ENCODE data around the gene IMMP2L.

Gene IMMP2L

DNA sequence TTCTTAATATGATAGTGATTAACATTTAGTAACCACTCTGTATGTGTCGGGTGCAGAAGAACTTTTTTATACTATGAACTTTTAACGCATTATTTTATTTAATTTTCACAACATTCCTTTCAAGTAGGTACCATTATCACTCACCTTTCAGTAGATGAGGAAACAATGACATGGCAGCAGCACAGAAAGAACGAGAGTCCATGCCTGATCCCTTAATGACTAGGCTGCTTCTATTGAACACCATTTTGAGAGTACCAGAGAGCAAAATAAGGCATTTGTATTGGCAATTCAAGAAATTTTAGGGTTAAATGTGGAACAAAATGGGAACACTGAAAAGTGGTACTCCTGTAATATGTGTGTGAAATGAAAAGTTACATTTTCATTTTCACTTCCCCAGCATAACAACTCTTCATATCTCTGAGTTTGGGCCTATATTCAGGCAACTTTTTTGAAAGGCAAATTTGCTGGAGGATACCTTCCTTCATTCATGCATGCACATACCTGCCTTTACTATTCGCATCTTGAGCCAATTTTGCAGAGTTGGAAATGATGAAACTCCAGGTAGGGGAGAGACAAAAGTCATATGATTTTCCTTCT, 458.5 kb downstream of the IMMP2L start:
- DNase-seq (ENCODE audit: low spot score in 2 of 2), result no peak
- Mint-ChIP-seq H3K36me3 (no peaks in the 10 kb centered on the region), H3K9me3 (no peaks in the 10 kb centered on the region), H3K27me3 (no peaks in the 10 kb centered on the region), H3K4me3 (peak overlapping the region; percentile 31), H3K4me1 (peaks cover 20% of the 10 kb centered on the region), H3K27ac (peak overlapping the region; percentile 91)
- ATAC-seq (ENCODE audit: low read depth), result peak; percentile 67

DNA sequence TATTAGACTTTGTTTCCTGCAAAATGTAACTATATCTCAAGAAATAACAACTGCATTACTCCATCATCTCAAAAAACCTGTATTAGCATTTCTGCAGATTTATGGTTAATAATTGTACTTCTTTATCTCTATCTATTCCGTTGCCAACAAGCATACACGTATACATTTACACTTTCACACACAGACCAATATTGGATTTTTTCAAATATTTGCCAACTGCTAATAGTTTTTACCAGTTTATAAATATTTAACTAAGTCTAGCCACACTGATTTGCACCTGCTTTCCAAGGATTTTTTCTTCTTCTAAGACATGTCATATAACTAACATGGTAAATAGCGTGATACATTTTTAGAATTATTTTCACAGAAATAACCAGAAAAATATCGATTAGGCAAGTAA, 459.2 kb downstream of the IMMP2L start:
- ATAC-seq (ENCODE audit: low read depth) (no peak), DNase-seq (ENCODE audit: low spot score in 2 of 2) (no peak)
- H3K27ac Mint-ChIP-seq, result no peak overlapping the region
- H3K9me3 Mint-ChIP-seq, result no peaks in the 10 kb centered on the region
- no peaks in the 10 kb centered on the region for H3K36me3 Mint-ChIP-seq
- H3K4me1 Mint-ChIP-seq, result peaks cover 24% of the 10 kb centered on the region
- no peak overlapping the region for H3K4me3 Mint-ChIP-seq
- no peaks in the 10 kb centered on the region for H3K27me3 Mint-ChIP-seq

DNA sequence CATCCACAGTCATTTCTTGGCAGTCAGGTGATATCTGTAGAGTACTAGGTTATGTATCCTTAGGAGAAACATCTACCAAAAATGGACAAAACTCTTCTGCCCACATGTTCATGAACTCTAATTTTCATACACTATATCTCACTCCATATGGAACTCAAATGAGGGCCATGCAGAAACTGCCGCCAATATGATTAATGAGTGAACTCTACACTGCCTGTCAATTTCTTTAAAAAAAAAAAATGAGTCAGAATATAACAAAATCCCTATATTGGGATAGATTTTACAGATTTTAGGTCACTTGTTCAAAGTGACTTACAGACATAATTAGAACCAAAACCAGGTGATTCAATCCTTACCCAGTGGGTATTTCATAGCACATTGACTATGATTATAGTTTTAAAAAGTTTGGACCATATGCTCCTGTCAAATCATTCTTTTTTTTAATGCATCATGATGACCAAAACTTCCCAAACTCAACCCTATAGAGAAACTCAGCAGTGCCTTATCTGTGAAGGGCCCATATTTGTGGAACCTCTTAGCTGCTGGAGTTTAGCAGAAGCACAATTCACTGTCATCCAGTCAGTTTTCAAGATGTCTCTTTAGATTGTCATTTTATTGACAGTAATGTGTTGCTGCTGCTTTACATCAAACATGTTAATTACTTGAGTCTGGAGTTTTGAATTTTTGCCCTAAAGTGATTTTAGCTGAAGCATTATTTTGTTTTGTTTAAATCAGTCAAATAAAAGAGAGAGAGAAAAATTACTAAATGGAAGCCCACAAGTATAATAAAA, 460.2 kb downstream of the IMMP2L start:
- Mint-ChIP-seq H3K4me1 (peaks cover 24% of the 10 kb centered on the region), H3K27me3 (no peaks in the 10 kb centered on the region), H3K9me3 (no peaks in the 10 kb centered on the region), H3K36me3 (no peaks in the 10 kb centered on the region), H3K27ac (no peak overlapping the region), H3K4me3 (no peak overlapping the region)
- ATAC-seq (ENCODE audit: low read depth) (no peak), DNase-seq (ENCODE audit: low spot score in 2 of 2) (no peak)

DNA sequence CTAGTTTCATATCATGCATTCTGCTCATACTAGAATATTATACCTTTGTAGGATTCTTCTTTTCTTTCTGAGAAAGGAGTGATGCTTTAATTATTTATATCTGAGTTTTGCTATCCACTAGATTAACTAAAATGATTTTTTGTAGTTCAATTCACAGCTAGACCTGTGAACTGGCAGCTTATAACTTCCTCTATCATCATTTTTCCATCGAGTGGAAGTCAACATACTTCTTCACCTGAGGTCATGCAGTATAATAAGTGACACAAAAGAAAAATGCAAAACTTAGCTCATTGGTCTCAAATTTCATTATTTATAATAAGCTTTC, 463.4 kb downstream of the IMMP2L start:
- ATAC-seq (ENCODE audit: low read depth) (peak; percentile 22), DNase-seq (ENCODE audit: low spot score in 2 of 2) (no peak)
- Mint-ChIP-seq H3K9me3 (no peaks in the 10 kb centered on the region), H3K4me1 (peaks cover 7% of the 10 kb centered on the region), H3K36me3 (no peaks in the 10 kb centered on the region), H3K4me3 (no peak overlapping the region), H3K27me3 (no peaks in the 10 kb centered on the region), H3K27ac (no peak overlapping the region)

DNA sequence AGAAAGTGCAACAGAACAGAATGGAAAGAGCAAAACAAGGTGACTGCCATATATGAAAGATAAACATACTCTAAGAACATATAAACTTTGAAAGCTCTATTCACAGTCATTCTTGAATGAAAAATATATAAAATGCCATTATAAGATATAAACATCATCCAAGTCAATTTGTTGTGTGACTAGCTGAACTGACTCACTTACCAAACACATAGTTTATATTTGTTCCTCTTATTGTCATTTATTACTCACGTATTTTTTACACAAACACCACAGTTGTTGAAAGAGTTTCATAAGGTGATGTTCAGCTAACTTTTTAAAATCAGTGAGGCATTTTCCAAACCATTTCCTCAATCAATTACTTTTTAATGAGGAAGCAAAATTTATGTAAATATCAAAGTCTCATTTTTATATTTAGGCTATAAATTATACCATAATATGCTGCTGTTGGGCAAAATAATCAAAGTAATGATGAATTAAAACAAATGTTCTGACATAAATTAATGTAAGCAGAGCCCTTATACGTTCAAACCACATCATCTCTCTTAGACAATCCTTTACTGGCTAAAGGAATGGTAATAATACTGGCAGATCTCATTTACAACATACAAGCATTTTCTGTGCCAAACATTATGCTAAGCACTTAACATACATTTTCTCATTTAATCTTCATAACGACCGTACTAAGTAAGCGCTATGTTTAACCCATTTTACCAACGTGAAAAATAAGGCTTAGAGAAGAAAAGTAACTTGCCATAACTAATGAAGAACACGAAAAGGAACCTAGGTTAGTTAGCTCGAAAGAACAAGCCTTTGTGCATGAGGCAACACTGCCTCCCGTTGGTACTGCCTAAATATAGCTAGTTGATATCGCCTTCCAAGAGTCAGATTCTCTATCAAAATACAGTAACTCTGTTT, 464.0 kb downstream of the IMMP2L start:
- Mint-ChIP-seq H3K4me3 (no peak overlapping the region), H3K27me3 (no peaks in the 10 kb centered on the region), H3K4me1 (peaks cover 4% of the 10 kb centered on the region), H3K36me3 (no peaks in the 10 kb centered on the region), H3K27ac (no peak overlapping the region), H3K9me3 (no peaks in the 10 kb centered on the region)
- peak in 1 of 2 donors; percentile 12 for DNase-seq (ENCODE audit: low spot score in 2 of 2)
- ATAC-seq (ENCODE audit: low read depth), result peak; percentile 72

DNA sequence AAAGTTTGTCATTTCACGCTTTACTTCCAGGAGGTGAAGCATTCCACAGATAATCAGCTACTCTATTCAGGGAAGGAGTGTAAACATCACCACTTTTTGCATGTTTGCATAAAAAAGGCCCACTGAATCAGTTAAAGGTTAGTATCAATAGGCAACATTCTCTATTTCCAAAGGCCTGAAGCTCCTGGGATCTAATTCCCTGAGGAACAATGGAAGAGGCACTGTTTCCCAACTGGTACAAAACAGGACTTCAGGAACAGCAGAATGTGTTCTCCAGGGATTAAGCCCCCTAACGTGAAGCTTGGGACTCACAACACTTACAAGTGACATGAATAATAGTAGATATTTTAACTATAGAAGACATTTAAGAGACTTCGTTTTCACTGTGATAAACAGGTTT, 465.3 kb downstream of the IMMP2L start:
- ATAC-seq (ENCODE audit: low read depth) (no peak), DNase-seq (ENCODE audit: low spot score in 2 of 2) (no peak)
- Mint-ChIP-seq H3K36me3 (no peaks in the 10 kb centered on the region), H3K9me3 (no peaks in the 10 kb centered on the region), H3K27ac (no peak overlapping the region), H3K27me3 (no peaks in the 10 kb centered on the region), H3K4me1 (peaks cover 4% of the 10 kb centered on the region), H3K4me3 (no peak overlapping the region)

DNA sequence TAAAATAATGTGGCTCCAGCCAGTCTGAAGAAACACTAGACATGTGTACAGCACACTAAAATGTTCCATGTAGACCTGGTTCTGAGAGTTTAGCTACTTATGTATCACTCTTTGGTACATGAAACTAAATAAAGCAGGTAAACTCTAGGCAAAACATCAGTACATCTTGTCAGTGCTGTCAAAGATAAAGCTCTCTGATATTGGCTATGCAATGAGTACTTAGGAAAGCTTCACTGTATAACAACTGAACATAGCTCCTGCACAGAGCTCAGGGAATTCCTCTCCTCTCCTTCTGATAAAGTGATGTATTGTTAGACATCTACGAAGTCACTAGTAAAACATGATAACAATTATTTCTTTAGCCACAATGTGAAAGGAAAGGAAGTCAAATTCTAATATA, 467.9 kb downstream of the IMMP2L start:
- ATAC-seq (ENCODE audit: low read depth), result no peak

DNA sequence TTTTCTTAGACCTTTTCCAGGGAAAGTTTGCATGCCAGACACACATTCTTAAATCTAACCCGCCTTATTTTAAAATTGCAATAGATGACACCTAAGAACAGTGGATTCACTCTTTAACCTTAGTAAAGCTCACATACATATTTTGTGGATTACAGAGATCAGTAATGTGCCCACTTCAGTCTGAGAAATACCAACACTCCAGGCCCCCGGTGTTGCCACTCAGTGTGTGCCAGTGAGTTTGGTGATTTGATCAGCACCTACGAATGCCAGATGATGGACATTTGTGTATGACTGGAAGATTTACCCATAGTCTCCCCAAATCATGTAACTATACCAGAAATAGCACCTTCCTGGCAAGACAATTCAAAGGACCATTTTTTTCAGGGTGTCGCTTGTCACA, 468.8 kb downstream of the IMMP2L start:
- Mint-ChIP-seq H3K9me3 (no peaks in the 10 kb centered on the region), H3K36me3 (no peaks in the 10 kb centered on the region), H3K27ac (no peak overlapping the region), H3K4me1 (peaks cover 5% of the 10 kb centered on the region), H3K4me3 (no peak overlapping the region), H3K27me3 (no peaks in the 10 kb centered on the region)
- DNase-seq (ENCODE audit: low spot score in 2 of 2), result no peak
- ATAC-seq (ENCODE audit: low read depth), result no peak

More for the DNA sequence above, 467.9 kb downstream of the IMMP2L start:
- Mint-ChIP-seq H3K4me1 (peaks cover 7% of the 10 kb centered on the region), H3K27ac (no peak overlapping the region), H3K4me3 (no peak overlapping the region), H3K27me3 (no peaks in the 10 kb centered on the region), H3K9me3 (no peaks in the 10 kb centered on the region), H3K36me3 (no peaks in the 10 kb centered on the region)
- no peak for DNase-seq (ENCODE audit: low spot score in 2 of 2)

DNA sequence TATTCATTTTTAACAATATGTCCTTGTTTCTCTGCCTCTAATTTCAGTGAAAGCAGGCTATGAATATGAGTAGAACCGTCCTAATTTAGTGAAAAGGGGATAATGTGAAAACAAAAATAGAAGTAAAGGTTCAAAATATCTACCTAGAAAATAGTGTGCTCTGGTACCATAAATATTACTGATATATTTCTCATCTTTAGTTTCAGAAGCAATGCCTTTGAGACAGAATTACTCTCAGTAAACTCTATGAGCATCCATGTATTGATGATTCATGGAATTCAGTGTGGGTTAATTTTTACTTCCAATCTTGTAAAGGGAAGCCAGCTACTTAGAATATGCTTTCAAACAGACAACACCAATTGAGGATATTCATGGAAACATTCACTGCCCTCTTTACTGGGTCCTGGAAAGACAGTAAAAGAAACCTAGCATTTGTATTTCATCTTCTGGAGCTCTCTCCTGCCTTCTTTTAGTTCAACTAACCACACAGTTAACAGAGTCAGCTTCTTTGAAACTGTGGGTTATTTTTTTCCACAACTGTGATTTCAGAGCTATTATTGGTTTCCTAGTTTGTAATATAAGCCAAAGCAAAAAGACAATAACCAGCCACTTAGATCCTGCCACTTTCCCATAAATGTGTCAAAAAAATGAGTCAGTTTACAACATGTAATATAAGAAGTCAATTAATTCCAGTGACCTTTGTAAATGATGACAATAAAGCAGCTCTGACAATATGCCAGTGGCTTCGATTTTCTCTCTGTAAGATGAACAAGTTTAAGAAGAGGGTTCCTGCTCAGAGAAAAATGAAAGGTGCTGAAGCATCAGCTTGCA, 469.7 kb downstream of the IMMP2L start:
- peak overlapping the region; percentile 19 for H3K27ac Mint-ChIP-seq
- no peaks in the 10 kb centered on the region for H3K27me3 Mint-ChIP-seq
- no peak overlapping the region for H3K4me3 Mint-ChIP-seq
- DNase-seq (ENCODE audit: low spot score in 2 of 2) (no peak), ATAC-seq (ENCODE audit: low read depth) (no peak)
- H3K9me3 Mint-ChIP-seq, result no peaks in the 10 kb centered on the region
- no peaks in the 10 kb centered on the region for H3K36me3 Mint-ChIP-seq
- peaks cover 3% of the 10 kb centered on the region for H3K4me1 Mint-ChIP-seq

DNA sequence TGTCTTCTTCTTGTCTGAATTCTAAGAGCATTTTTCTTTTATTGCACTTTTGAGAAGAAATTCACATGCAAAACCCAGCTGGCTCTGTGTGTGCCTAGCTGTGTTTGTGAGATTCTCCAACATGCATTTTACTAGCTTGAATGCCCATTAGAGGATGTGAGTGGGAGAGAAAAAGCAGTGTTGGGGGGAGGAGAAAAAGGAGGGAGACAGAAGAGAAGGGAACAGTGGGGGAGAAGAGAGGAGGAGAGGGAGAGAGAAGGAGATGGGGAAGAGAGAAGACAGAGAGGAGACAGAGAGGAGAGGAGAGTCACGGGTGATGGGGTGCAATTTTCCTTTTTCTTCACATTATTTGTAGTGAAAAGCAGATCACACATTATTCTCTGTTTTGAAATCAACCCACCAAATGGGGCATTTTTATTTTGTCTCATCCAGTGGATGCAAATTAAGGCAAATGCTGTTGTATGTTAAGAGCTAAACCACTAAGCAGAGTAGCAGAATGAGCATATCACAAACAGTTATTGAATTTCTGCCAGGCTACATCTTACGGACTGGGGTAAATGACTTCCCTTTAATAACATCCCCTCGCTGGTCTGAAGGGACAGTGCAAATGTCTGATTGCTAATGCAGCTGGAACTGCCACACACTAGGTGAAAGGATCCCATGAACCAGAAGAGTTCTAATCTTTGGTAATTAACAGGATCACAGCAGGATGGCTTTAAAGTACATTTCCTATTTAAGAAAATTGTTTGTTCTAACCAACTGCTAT, 470.5 kb downstream of the IMMP2L start:
- Mint-ChIP-seq H3K27me3 (no peaks in the 10 kb centered on the region), H3K36me3 (no peaks in the 10 kb centered on the region), H3K4me1 (peaks cover 3% of the 10 kb centered on the region), H3K27ac (no peak overlapping the region), H3K4me3 (no peak overlapping the region), H3K9me3 (no peaks in the 10 kb centered on the region)
- ATAC-seq (ENCODE audit: low read depth) (no peak), DNase-seq (ENCODE audit: low spot score in 2 of 2) (no peak)

DNA sequence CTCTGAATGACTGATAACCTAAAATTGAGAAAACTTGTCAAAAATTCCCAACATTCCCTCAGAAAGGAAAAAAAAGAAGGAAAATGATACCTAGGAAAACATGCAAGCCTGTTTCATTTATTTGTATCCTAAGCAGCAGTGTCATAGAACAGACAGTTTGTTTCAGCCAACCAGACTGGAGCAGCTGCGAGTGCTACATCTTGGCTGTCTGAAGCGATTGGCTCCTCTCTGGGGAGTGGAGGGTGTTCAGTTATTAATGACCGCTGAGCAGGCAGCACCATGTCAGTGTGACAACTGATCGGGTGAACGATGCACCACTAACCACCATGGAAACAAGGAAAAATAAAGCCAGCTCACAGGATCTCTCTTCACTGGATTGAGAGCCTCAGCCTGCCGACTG, 471.4 kb downstream of the IMMP2L start, which contains the start of gene LRRN3:
TSS of gene LRRN3 (plus strand) at position 282 of the 400 bp plus-strand sequence. CDS start 31,646 bp downstream, outside the sequence.
- Mint-ChIP-seq H3K4me1 (peaks cover 5% of the 10 kb centered on the region), H3K4me3 (no peak within 1 kb of the TSS), H3K27ac (no peak within 1 kb of the TSS), H3K9me3 (no peaks in the 10 kb centered on the region), H3K36me3 (no peaks in the 10 kb centered on the region), H3K27me3 (no peaks in the 10 kb centered on the region)
- DNase-seq (ENCODE audit: low spot score in 2 of 2) (no peak), ATAC-seq (ENCODE audit: low read depth) (no peak)

DNA sequence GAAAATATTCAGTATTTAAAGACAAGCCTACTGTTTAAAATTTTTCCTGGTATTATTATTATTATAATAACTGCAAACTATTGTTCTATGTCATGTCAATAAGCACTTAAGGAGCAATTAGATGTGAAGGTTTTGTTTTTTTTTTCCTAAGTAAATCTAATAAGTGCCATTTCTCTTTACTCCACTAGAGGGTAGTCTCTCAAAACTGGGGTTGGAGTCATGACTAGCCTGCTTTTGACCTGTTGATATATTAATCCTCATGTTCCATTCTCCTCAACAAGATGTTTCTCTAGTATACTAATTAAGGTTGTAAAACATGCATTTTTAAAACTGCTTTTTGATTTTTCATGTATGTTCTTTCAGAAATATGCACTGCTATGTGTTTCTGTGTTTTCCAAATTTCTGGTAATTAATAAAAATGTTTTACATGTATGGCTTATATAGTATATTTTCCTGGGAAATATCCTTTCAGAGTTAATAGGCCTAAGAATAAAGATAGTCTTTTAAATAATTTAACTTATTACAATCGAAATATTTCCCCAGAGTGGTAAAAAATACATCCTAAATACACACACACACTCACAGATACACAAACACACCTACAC, 472.4 kb downstream of the IMMP2L start:
- H3K36me3 Mint-ChIP-seq, result no peaks in the 10 kb centered on the region
- H3K27me3 Mint-ChIP-seq, result no peaks in the 10 kb centered on the region
- peak in 1 of 2 donors; percentile 4 for DNase-seq (ENCODE audit: low spot score in 2 of 2)
- H3K4me1 Mint-ChIP-seq, result peaks cover 5% of the 10 kb centered on the region
- no peak overlapping the region for H3K27ac Mint-ChIP-seq
- H3K9me3 Mint-ChIP-seq, result no peaks in the 10 kb centered on the region
- peak; percentile 54 for ATAC-seq (ENCODE audit: low read depth)
- no peak overlapping the region for H3K4me3 Mint-ChIP-seq

DNA sequence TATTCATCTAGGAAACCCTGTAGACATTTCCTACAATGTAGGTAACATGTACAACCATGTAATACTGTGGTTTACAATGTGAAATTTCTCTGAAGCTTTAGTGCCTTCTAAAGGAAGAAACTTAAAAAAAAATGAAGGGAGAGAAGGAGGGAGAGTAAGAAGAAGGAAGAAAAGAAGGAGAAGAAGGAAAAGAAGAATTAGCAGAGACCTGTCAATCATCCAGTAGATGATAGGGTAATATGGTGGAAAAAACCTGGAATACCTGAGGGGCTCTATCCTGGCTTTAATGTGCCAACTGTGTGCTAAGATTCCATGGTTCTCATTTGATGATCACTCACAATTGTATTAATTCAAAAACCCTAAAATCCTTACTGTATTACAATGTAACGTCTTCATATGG, 474.0 kb downstream of the IMMP2L start:
- no peak for DNase-seq (ENCODE audit: low spot score in 2 of 2)
- H3K27ac Mint-ChIP-seq, result no peak overlapping the region
- H3K27me3 Mint-ChIP-seq, result no peaks in the 10 kb centered on the region
- H3K36me3 Mint-ChIP-seq, result no peaks in the 10 kb centered on the region
- no peak for ATAC-seq (ENCODE audit: low read depth)
- peaks cover 18% of the 10 kb centered on the region for H3K4me1 Mint-ChIP-seq
- H3K9me3 Mint-ChIP-seq, result no peaks in the 10 kb centered on the region
- H3K4me3 Mint-ChIP-seq, result no peak overlapping the region
